ENCODE data around the gene MEAF6.
"Not testable (repeated sequence)": the region's sequence is repeated elsewhere in the genome, so short reads cannot be mapped to it uniquely, and the experiment has no call there.

MEAF6 gene

DNA sequence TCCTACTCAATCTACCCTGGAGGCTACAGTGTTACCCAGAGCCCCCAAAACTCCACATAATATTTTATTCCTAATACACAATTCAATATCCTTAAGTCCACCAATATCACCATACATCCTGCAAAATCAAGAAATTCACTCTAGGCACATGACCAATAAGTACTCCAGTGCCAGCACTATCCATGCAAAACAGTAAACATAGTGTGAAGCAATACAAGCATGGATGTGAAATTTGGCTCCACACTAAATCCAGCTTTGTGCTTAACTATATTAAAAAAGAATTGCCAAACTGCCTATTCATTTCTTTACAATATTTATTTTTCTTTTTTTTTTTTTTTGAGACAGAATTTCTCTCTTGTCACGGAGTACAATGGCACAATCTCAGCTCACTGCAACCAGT is 3.0 kb upstream of the MEAF6 start:
- Histone ChIP-seq H3K27me3 (no peaks in the 10 kb centered on the region), H3K27ac (no peak overlapping the region), H3K4me1 (peaks cover 0 to 21% (median 17%) of the 10 kb centered on the region in 4 donors), H3K36me3 (peaks cover 0 to 3% (median 0%) of the 10 kb centered on the region in 3 donors), H3K4me3 (no peak overlapping the region), H3K9me3 (no peaks in the 10 kb centered on the region)
- TF ChIP-seq, protein P1, sequence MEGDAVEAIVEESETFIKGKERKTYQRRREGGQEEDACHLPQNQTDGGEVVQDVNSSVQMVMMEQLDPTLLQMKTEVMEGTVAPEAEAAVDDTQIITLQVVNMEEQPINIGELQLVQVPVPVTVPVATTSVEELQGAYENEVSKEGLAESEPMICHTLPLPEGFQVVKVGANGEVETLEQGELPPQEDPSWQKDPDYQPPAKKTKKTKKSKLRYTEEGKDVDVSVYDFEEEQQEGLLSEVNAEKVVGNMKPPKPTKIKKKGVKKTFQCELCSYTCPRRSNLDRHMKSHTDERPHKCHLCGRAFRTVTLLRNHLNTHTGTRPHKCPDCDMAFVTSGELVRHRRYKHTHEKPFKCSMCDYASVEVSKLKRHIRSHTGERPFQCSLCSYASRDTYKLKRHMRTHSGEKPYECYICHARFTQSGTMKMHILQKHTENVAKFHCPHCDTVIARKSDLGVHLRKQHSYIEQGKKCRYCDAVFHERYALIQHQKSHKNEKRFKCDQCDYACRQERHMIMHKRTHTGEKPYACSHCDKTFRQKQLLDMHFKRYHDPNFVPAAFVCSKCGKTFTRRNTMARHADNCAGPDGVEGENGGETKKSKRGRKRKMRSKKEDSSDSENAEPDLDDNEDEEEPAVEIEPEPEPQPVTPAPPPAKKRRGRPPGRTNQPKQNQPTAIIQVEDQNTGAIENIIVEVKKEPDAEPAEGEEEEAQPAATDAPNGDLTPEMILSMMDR (IDR thresholded peaks at IDR 0.05): no peak
- no peak for DNase-seq
- intact Hi-C loops (cut with DNase I; ENCODE audit: low total_unique reads): loop anchor here (10.0 kb wide), 1 partner anchor 77 kb away; the partner anchor contains the start of gene GNL2

DNA sequence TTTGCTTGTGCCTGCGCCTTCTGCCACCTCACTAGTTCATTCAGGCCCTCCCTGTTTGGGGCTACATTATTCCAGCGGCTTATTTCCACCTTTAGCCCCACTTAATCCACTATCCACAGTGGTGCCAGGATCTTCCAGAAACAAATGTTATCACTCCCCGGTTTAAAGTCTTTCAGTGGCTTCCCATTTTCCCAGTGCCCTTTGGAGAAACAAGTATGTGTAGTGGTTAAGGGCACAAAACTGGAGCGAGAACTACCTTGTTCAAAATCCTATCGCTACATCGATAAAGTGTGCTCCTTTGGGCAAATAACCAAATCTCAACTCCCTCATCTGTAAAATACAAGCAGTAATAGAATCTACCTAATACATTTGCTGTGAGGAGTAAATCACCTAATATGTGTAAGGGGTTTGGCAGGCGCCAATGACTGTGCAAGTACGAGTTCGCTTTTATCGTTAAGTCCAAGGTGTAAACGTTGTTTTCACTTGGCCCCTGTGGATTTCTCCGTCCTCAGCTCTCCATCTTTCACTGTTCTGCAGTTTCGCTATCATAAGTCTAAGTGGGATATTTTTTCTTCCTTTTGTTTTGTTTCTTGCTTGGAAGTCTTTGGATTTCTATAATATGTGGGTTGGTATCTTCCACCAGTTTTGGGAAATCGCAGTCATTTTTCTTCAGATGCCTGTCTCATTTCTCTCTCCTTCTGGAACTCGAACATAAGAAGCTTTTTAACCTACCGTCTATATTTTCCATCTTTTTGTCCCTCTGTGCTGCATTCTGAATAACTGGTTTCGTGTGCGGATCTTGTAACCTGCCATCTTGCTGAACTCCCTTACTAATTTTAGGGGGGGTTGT is 844 bp upstream of the MEAF6 start:
- no peaks in the 10 kb centered on the region for H3K9me3 ChIP-seq
- H3K4me1 ChIP-seq: peaks cover 0 to 29% (median 19%) of the 10 kb centered on the region in 4 donors
- H3K27ac ChIP-seq: peak overlapping the region; percentile 86 to 89
- H3K4me3 ChIP-seq: peak overlapping the region; percentile 83 to 97
- intact Hi-C loops (cut with DNase I; ENCODE audit: low total_unique reads): loop anchor here (10.0 kb wide), 1 partner anchor 79 kb away; the partner anchor contains the start of gene GNL2
- TF ChIP-seq, protein P1 (IDR thresholded peaks at IDR 0.05): no peak
- no peak for DNase-seq
- no peaks in the 10 kb centered on the region for H3K27me3 ChIP-seq
- H3K36me3 ChIP-seq: peaks cover 0 to 14% (median 10%) of the 10 kb centered on the region in 3 donors

DNA sequence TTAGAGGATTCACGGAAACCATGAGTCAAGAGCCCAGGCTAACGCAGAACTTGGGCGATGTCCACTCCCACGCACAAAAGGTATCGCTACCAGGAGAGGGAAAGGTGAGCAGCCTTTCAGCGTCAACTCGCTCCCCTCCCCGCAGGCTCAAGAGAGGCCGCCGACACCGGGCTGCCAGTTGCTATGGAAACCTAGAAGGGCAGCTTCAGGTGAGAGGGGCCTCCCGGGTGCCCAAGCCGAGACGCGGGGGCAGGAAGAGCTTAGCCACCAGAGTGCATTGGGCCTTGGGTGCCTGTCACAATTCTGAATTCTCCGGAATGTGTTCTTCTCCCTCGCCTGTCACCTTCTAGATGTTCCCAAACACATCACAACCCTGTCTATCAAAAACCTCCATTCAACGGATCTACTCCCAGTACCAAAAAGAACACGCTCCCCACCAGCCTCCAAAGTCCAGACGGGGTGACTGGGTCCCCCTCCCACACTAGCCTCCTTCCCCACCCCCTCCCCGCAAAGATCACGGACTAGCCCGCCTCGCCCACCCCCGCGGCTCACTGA is 694 bp downstream of the MEAF6 start:
- TF ChIP-seq, protein P1 (IDR thresholded peaks at IDR 0.05): no peak

DNA sequence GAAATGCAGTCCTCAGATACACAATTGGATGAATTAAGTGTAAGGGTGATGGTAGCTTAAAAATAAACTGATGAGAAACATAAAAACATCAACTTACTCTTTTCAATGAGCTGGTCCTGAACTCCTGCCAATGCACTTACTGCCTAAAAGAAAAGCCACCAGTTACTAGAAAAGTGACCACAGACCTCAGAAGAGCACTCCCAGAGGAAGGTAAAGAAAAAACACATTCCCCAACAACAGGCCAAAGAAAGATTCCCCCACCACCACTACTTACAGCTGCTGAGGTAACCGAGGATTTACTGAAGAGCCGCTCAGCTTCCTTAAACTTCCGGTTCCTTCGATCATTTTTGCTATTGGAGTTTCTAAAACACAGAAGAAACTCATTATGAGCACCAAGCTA is 5.4 kb downstream of the MEAF6 start:
- intact Hi-C loops (cut with DNase I; ENCODE audit: low total_unique reads): no loop called here
- H3K9me3 ChIP-seq: no peaks in the 10 kb centered on the region
- peaks cover 30 to 68% (median 34%) of the 10 kb centered on the region in 3 donors for H3K36me3 ChIP-seq
- TF ChIP-seq, protein P1 (IDR thresholded peaks at IDR 0.05): no peak
- no peak overlapping the region for H3K27ac ChIP-seq
- H3K27me3 ChIP-seq: no peaks in the 10 kb centered on the region
- peaks cover 0 to 23% (median 14%) of the 10 kb centered on the region in 4 donors for H3K4me1 ChIP-seq
- no peak for DNase-seq
- no peak overlapping the region for H3K4me3 ChIP-seq

More for the DNA sequence above, 694 bp downstream of the MEAF6 start:
- Histone ChIP-seq H3K4me3 (peak overlapping the region; percentile 83 to 97), H3K27me3 (no peaks in the 10 kb centered on the region), H3K9me3 (no peaks in the 10 kb centered on the region), H3K36me3 (peaks cover 6 to 29% (median 16%) of the 10 kb centered on the region in 3 donors), H3K4me1 (peaks cover 0 to 29% (median 19%) of the 10 kb centered on the region in 4 donors), H3K27ac (peak overlapping the region; percentile 86 to 89)
- no peak for DNase-seq
- intact Hi-C loops (cut with DNase I; ENCODE audit: low total_unique reads): loop anchor here (2.0 to 10.0 kb wide), 2 partner anchors 43 to 81 kb away; partner anchors contain the start of genes DNALI1 and GNL2

DNA sequence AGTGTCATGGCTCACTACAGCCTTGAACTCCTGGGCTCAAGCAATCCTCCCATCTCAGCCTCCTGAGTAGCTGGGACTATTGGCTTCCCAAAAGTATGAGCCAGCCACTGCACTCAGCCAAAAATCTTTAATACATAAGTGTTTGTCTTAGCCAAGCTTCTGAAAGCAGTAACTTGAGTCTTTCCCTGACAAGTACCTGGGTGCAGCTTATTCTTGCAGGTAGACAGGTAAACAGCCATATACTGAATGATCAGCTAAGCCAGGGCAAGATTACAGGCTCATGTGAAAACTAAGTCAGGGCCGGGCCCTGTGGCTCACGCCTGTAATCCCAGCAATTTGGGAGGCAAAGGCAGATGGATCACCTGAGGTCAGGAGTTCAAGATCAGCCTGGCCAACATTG is 7.8 kb downstream of the MEAF6 start:
- intact Hi-C loops (cut with DNase I; ENCODE audit: low total_unique reads): no loop called here
- H3K4me1 ChIP-seq: peaks cover 0 to 7% (median 0%) of the 10 kb centered on the region in 4 donors
- no peak overlapping the region for H3K27ac ChIP-seq
- no peak for DNase-seq
- H3K36me3 ChIP-seq: peaks cover 24 to 87% (median 45%) of the 10 kb centered on the region in 3 donors
- no peak overlapping the region for H3K4me3 ChIP-seq
- H3K9me3 ChIP-seq: no peaks in the 10 kb centered on the region
- no peaks in the 10 kb centered on the region for H3K27me3 ChIP-seq
- TF ChIP-seq, protein P1 (IDR thresholded peaks at IDR 0.05): no peak

DNA sequence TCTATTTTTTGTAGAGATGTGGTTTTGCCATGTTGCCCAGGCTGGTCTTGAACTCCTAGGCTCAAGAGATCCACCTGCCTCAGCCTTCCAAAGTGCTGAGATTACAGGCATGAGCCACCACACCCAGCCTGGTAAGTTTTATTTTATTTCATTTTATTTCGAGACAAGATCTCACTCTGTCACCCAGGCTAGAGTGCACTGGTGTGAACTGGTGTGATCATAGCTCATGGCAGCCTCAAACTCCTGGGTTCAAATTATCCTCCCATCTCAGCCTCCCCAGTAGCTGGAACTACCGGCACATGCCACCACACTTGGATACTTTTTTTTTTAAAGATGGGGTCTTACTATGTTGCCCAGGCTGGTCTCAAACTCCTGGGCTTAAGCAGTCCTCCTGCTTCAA is 11.8 kb downstream of the MEAF6 start:
- H3K9me3 ChIP-seq; DNase-seq; intact Hi-C loops (cut with DNase I; ENCODE audit: low total_unique reads); H3K27ac ChIP-seq; H3K4me3 ChIP-seq; H3K27me3 ChIP-seq: not testable (repeated sequence)
- peaks cover 20 to 76% (median 45%) of the 10 kb centered on the region in 3 donors for H3K36me3 ChIP-seq
- H3K4me1 ChIP-seq: peaks cover 0 to 15% (median 10%) of the 10 kb centered on the region in 4 donors
